Tibial nerve (tissue), 4 donors: ENCODE results near the gene PRCP.

Experiments
- EP300 ChIP-seq, 2 donors: sonication (generic); formaldehyde crosslinking; IDR thresholded peaks; one replicate each; pipeline ENCODE4 v1.6.1; 2017; ENCODE audit warnings: antibody characterized with exemption in 2 of 2, mild to moderate bottlenecking in 1 of 2
- POLR2A ChIP-seq, 2 donors: fragments of 450-650 bp; IDR thresholded peaks; one replicate each; pipeline ENCODE4 v1.6.1; 2017; ENCODE audit warnings: antibody characterized with exemption in 2 of 2, mild to moderate bottlenecking in 2 of 2, moderate library complexity in 2 of 2
- TF ChIP-seq, protein P1 (sequence below), 5 experiments: fragments of 200-600 bp in 3 of 5; fragments of 450-650 bp in 2 of 5; sonication (generic) in 3 of 5; IDR thresholded peaks; one replicate each; pipeline ENCODE4 v1.5.1; 2016 to 2019; ENCODE audit warnings: antibody characterized with exemption in 5 of 5, mild to moderate bottlenecking in 3 of 5, moderate library complexity in 2 of 5

DNA sequence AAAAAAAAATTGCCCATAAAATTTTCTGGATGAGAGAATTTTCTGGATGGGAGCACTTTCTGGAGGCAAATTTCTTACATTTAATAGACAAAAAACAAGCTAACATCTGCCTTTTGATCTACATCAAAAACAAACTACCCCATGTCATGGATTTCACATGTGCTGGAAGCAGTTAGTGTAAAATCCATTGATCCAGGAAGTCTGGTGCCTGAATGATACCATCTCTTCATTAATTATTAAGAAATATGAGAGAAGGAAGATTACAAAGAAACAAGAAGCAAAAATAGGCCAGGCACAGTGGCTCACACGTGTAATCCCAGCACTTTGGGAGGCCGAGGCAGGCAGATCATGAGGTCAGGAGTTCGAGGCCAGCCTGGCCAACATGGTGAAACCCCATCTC lies 113.4 kb downstream of the PRCP start:
- TF ChIP-seq, protein P1, sequence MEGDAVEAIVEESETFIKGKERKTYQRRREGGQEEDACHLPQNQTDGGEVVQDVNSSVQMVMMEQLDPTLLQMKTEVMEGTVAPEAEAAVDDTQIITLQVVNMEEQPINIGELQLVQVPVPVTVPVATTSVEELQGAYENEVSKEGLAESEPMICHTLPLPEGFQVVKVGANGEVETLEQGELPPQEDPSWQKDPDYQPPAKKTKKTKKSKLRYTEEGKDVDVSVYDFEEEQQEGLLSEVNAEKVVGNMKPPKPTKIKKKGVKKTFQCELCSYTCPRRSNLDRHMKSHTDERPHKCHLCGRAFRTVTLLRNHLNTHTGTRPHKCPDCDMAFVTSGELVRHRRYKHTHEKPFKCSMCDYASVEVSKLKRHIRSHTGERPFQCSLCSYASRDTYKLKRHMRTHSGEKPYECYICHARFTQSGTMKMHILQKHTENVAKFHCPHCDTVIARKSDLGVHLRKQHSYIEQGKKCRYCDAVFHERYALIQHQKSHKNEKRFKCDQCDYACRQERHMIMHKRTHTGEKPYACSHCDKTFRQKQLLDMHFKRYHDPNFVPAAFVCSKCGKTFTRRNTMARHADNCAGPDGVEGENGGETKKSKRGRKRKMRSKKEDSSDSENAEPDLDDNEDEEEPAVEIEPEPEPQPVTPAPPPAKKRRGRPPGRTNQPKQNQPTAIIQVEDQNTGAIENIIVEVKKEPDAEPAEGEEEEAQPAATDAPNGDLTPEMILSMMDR (IDR thresholded peaks at IDR 0.05): no peak
- no peak for TF ChIP-seq POLR2A (IDR thresholded peaks at IDR 0.05)
- no peak for TF ChIP-seq EP300 (IDR thresholded peaks at IDR 0.05)
